ENCODE results near the gene AK1.
"Not testable (repeated sequence)": the region's sequence is repeated elsewhere in the genome, so short reads cannot be mapped to it uniquely, and the experiment has no call there.

The AK1 gene

DNA sequence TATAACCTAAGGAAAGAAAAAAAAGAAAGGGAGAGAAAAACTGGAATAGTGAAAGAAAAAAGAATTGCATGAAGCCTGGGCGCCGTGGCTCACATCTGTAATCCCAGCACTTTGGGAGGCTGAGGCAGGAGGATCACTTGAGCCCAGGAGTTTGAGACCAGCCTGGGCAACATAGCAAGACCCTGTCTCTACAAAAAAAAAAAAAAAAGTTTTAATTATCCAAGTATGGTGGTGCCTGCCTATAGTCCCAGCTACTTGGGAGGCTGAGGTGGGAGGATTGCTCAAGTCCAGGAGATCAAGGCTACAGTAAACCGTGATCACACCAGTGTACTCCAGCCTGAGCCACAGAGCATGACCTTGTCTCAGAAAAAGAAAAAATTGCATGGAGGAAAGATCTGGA, 4.2 kb upstream of the AK1 start:
- not testable (repeated sequence) for DNase-seq

DNA sequence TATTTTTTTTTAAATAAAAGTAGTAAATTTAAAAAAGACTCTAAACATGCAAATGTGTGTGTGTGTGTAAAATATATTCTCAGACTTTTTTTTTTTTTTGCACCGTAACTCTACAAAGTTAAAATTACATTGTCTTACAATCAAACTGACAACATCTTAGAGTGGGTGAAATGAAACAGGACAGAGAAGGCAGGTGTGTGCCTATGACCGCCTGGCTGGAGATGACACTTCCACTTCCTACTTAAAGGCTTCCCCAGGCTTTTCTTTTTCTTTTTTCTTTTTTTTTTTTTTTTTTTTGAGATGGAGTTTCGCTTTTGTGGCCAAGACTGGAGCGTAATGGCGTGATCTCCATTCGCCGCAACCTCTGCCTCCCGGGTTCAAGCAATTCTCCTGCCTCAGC, 2.7 kb upstream of the AK1 start:
- DNase-seq: no peak

DNA sequence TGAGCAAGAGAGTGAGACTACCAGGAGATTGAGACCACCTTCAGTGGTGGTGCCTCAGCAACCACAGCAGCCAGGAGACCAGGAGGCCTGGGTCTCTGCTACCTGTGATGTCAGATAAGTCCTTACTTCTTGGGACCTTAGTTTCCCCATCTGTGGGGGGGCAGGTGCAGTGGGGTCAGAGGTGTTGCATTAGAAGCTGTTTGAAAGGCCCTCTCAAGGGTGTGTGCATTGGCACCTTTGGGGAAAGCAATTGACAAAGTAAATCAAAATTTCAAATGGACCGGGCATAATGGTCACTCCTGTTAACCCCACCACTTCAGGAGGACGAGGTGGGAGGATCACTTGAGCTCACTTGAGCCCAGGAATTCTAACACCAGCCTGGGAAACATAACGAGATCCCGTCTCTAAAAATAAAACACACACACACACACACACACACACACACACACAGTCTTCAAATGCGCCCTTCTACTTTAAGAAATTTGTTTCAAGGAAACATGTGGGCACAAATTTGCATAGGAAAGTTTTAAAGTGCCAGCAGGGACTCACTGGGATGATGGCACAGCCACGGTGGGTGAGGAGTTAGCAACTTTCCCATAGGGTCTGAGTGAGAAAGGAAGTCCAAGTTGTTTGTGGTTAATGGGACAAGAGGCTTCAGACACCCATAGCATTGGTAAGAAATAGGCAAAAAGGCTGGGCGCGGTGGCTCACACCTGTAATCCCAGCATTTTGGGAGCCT, 1.3 kb upstream of the AK1 start:
- no peak for DNase-seq

DNA sequence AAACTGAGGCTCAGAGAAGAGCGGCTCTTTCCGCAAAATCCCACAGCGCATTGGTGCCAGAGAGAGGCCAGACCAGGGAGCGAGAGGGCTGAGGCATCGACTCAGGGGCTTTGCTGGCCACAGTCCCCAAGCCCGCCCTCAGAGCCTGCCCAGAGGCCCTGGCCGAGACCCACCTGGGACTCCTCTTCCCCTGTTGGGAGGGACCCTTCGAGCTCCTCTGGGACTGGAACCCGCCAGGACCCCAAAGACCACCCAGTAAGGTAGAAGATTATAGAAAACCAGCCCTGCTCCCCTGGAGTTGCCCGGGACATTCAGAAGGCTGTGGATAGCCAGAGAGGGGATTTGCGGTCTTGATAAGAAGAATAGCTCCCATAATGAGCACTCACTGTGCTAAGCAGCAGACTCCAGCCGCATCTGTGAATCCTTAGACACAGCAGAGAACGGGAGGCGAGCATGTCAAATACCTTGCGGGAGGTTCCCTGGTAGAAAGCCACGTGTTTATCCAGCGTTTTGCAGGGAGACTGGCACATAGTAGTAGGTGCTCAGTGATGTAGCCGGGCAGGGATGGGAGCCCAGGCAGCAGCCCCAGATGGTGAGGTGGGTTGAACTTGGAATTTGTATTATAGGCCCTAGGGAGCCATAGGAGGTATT, 651 bp upstream of the AK1 start:
- no peak for DNase-seq

DNA sequence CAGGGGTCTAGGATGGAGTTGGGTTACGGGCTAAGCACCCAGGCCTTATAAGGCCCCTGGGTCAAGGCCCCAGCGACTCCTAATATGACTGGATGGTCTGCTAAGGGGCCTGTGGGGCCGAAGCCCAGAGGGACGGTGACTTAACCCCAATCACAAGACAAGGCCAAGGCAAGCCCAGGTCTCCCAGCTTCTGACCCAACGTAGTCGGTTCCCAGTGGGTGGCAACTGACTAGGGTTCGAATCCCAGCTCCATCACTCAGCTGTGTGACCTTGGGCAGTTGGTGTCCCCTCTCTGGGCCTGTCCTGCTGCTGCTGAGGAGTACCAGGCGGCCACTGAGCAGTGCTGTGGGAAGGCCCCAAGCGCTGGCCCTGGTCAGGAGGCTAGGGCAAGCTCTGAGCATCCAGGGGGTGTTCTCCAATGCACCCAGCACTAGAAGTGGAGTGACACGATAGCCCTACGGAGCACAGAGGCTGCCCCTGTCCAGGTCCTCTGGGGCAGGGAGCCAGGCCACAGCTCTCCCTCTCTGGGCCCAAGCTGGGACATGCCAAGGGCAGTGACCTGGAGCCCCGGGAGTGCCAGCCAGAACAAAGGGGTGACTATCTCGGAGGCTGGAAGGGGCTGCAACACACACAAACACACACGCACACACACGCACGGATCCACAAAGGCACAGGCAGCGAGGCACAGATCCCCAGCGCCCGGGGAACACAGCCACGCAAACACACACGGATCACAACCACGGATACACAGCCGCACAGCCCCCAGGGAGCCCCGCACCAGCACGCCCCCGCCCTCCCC, 512 bp downstream of the AK1 start:
- no peak for DNase-seq

DNA sequence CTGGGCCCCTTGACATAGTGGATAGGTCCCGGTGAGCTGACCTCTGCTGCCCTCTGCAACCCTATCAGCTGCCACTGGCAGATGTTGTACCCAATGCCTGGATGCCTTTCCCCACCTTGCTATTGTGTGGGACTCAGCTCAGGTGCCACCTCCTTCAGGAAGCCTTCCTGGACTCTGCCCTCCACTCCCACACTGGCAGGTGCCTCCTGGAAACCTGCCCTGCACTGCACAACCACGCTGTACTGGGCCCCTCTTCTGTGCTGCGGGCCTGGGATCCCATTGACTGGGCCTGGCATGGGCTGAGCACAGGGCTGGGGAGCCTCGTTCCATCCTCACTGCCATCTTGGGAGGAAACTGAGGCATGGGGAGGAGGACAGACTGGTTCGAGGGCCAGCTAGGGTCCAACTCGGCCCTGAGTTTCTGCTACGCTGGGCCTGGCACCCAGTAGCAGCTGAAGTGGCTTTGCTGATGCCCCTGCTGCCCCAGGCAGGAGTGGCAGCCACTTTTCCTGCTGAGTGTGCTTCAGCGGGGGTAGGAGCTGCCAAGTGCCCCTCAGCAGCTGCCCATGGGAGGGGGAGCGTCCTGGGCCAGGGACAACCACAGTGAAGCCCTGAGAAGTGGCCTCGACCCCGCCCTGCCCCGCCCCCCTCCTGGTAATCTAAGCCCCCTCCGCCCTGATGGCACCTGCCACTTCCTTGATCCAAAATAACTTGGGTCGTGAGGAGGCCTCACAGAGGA, 1.3 kb downstream of the AK1 start:
- no peak for DNase-seq

DNA sequence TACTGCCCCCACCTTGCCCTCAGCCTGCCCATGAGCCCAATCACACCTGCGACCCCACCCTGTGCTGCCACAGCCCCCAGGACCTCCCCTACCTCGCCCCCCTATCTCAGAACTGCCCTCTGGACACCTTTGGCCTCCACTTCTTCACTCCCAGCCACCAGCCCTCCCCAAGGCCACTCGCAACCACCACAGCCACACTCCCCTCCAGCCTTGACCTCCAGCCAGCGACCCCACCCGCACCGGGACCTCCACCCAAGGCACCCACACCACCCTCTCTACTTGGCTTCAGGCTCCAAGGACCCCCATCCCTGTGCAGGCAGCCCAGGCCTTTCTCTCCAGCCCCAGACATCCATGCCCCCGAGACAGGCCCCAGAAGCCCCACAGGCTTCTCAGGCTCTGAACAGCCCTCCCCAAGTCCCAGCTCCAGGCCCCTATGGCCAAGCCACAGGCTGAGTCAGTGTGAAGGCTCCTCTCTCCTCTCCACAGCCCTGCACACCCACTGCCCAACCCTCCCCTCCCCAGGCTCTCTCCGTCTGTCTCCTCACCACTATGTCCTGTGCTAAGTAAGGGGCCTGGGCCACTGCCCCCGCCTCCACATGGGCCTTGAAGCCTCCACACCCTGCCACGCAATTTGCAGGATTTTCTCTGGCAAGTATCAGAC, 2.0 kb downstream of the AK1 start:
- no peak for DNase-seq

DNA sequence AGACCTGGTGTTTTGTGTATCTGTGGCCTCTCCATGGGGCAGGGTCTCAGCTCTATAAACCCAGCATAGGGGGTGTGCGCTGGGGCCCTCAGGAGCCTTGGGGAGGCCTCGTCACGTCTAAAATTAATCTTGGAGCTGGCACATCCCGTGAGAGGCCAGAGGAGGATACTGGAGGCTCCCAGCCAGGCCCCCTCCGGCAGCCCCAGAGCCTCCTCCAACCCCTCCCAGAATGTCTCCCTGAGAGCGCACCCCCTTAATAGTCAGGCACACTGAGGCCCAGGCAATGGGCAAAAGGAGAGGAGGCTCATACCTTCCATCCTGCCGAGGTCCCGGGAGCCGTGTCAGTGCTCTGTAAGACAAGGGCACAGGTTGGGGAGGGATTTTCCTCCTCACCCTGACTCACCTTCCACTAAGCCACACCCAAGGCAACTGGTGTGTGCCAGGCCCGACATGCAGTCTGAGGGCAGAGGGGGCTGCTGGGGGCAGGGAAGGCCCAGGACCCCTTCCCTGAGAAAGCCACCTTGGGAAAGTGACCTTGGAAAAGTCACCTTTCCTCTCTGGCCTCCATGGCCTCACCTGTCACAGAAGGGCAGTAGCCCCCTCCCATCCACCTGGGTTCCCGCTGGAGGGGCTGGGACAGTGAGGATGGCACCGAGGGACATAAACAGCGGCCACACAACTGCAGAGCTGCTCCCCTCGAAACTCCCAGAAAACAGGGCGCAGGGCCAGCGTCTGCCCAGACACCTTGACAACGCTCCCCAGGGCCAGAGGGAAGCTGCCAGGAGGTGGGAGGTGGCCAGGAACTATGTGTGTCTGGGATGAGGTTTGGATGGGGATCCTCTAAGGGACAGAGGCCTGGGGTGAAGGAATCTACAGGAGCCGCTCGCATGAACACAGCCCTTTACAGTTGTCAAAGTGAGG, 2.9 kb downstream of the AK1 start:
- no peak for DNase-seq

DNA sequence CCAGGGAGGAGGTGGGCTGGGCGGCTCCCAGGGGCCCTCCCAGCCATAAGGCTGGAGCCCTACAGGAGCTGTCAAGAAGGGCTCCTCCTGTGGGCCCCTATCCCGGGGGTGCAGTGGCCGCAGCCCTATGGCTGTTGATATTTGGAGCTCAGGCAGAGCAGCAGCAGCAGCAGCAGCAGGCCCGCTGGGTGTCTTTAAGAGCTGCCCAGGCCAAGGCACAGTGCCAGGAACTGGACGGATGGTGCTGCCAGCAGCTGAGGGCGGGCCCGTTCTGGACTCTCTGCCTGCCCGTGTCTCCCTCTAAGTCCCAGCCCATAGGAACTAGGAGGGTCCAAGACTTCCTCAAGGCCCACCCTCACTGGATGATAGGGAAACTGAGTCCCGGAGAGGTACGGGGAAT, 3.6 kb downstream of the AK1 start:
- no peak for DNase-seq

DNA sequence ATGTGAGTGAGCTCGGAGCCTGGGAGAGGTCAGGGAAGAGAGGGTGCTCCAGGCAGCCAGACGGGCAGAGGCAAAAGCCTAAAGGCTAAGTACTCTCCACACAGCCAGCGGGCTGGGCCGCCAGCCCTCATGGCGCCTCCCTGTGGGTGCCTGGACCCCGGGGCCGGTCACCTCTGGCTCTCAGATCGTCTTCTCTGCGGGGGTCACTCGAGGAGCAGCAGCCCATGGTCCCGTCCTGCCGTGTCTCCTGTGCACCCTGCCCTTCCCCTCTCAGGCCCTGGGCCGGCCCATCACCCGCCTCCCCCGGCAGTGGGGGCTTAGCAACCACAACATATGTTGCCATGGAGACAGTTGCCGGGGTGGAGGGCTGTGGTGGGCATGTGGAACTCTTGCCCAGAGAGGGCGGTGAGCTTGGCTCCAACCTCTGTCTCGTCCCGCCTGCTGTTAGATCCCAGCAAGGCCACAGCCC, 4.2 kb downstream of the AK1 start:
- no peak for DNase-seq

DNA sequence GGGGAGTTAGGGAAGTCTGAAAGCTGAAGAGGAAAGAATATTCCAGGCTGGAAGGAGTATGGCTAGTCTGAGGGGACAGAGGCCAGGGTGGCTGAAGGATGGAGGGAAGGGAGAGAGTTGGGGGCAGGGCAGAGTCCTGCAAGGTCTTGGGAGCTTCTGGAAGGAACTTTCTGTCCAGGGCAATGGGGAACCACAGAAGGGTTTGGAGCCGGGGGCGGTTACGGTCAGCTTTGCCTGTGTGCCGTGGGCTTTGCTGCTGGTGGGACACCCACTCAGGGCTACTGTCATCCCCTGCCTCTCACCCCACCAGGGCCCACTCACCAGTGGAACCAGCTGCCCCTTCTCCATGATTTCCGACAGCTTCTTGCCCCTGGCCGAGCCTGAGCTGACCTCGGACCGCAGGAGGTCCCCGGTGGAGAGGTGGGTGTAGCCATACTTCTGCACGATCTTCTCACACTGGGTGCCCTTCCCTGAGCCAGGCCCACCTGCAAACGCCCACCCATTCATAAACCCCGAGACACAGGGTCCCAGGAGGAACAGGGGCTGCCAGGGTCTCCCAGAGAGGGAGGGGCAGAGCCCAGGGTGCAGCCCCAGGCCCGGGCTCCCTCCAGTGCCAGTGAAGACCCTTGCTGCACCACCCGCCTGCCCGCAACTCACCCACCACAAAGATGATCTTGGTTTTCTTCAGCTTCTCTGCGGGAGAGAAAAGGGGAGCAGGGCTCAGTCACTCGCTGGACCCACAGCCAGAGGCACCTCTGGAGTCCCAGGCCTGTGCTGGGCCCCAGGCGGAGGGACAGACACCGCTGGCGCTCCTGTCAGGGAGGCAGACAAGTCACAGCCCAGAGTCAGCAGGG, 4.9 kb downstream of the AK1 start:
- no peak for DNase-seq

DNA sequence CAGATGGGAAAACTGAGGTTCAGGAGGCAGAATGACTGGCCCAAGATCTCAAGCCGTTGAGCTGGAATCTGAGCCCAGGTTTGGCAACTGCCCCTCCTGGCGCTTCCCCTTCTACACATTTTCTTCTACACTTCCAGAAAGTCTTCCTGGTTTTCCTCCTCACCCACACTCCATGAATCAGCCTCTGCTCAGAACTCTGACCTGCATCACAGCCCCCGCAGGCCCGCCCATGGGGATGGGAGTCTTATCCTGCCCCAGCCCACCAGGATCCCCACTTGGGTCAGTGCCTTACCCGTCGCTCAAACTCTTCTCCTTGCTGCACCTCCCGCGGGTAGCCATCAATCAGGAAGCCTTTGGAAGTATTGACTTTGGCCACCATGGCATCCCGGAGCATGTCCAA, 5.9 kb downstream of the AK1 start:
- no peak for DNase-seq

DNA sequence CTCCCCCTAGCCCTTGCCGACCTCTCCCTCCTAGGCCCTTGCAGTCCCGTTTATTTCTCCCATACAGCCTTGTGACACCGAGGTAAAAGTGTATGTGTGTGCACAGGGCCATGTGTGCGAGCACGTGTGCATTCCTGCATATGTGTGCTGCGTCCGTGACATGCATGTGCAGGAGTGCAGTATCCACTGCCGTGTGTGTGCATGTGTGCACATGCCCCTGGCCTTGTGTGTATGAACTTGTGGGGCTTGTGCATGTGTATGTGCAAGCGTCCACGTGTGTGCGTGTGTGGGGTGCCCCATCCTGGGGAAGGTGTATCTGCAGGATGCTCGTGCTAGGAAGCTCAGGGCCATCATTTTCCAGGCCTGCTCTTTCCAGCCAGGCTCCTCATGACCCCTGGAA, 6.6 kb downstream of the AK1 start:
- DNase-seq: no peak

DNA sequence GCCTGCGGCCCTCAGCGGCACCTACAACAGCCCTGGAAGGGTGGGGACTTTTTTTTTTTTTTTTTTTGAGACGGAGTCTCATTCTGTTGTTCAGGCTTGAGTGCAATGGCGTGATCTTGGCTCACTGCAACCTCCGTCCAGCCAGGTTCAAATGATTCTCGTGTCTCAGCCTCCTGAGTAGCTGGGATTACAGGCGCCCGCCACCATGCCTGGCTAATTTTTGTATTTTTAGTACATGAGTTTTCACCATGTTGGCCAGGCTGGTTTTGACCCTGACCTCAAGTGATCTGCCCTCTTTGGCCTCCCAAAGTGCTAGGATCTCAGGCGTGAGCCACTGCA, 7.4 kb downstream of the AK1 start:
- not testable (repeated sequence) for DNase-seq

DNA sequence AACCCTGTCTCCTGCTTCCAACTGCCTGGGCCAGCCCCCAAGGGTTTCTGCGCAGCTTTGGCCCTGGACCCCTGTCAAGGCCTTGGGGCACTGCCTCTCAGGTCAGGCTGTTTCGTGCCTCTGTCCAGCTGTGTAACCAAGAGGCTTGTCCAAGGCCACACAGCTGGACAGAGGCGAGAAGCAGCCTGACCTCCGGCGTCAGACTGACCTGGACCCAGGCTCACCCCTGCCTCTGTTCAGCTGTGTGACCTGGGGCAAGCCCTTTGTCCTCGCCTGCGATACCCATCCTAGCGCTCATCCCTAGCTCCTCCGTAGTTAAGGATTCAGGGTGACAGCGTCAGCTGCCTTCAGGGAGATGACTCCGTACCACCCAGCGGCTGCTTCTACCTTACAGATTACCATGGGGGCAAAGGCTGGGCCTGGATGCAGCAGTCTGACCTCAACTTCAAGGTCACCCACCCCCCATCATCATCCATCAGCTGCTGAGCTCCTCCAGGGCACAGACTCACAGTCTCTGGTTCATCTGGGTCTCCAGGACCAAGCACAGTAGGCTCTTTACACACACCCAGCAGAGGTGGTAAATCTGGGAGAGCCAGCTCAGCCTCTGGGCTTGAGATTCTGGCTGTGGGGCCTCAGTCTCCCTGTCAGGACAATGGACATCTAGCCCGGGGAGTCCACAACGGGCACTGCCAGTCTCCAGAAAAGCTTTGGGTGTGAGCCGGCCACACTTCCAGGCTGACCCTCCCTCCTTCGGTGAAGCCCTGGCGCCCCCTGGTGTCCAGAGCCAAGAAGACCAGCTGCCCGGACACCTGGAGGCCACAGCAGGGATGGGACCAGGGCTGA, 7.9 kb downstream of the AK1 start:
- DNase-seq: no peak

DNA sequence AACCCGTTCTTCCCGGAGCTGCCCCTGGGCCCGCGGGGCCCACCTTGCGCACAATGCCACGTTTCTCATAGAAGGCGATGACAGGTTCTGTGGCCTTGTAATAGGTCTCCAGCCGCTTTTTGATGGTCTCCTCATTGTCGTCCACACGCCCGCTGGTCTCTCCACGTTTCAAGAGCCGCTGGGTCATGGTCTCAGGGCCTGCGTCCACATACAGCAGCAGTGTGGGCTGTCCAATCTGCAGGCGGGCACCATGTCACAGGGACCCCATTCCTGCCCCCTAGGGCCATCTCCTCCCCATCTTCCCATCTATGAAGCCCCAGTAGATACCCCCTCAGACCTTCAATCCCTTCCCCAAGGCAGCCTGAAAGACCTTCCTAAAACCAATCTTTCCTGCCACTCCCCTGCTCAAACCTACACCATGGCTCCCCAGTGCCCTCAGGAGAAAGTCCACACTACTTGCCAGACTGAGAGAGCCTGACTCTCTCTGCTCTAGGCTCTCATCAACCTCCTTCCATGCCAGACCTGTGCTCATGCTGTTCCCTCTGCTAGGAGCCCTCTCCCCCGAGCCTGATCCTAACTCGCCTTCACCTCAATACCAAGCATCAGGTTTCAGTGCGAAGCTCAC, 9.1 kb downstream of the AK1 start:
- no peak for DNase-seq

DNA sequence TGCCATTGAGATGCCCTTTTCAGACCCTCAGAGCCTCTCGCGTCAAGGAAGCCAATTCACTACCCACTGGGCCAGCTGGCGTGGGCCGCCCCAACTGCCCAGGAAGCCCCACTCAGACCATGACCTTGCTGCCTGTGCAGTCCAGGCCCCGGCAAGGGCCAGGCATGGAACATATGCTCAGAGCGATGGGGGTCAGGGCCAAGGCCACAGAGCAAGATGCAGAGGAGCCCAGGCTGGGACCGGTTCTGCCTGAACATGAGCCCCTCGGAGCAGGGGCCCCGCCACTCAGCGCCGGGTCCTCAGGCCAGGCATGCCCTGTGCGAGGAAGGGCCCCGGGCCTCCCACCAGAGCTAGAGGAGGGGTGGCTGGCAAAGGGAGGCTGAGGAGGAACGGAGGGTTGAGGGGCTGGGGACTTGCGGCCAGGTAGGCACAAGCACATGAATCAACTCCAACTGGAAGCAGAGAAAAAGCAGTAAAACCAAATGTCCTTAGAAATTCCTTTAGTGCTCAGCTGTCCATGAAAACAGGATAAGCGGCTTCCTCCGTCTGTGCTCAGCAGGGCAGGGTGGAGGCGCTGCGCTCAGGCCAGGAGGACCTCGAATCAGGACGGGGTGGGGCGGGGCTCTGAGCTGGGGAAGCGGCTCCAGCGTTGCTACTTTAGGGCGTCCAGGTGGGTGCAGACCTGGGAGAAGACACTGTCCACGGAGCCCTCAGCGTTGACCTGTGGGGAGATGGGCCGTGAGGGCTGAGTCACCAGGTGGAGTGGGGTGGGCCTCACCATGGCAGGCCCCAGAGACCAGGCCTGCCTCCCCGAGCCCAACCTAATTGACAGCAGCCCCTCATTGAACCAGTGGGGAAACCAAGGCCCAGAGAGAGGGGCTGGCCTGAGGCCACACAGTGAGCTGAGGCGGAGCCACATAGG, 9.9 kb downstream of the AK1 start:
- DNase-seq: no peak

DNA sequence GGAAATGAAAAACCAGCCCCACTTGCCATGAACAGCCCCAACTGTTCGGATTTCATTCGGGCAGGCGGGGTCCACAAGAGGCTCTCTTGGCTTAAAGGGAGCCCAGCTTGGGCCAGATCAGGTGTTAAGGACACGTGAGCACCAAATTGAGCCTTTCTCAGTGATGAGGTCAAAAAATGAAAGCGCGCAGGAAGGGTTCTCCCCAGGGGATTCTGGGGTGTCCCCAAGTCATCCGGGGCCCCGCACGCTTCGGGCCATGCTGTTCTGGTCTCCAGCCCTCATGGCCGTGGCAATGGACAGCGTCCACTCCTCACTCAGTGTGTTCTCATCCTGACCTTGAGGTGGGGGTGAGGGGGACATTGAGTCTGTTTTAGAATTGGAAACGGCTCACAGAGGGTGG, 10.9 kb downstream of the AK1 start:
- no peak for DNase-seq
